Liver (tissue), 3 donors: ENCODE data around the gene HOXD11.

ENCODE experiments used
- ATF3 ChIP-seq: IDR thresholded peaks from 2 replicates; pipeline ENCODE4 v1.6.1; 2016; ENCODE audit warnings: antibody characterized with exemption
- EGR1 ChIP-seq, 2 donors: IDR thresholded peaks; 2 replicates each; pipeline ENCODE4 v1.6.1; 2016 to 2018; ENCODE audit warnings: antibody characterized with exemption in 2 of 2, low read depth in 2 of 2
- GABPA ChIP-seq, 2 donors: IDR thresholded peaks in 1 of 2; conservative IDR thresholded peaks in 1 of 2; 2 replicates each; pipeline ENCODE4 v1.6.1; 2016; ENCODE audit warnings: antibody characterized with exemption in 2 of 2, mild to moderate bottlenecking in 1 of 2, moderate library complexity in 1 of 2
- HNF4G ChIP-seq: IDR thresholded peaks from 2 replicates; pipeline ENCODE4 v1.6.1; 2016; ENCODE audit warnings: antibody characterized with exemption
- RAD21 ChIP-seq, 2 donors: IDR thresholded peaks; 2 replicates each; pipeline ENCODE4 v1.6.1; 2016; ENCODE audit warnings: antibody characterized with exemption in 2 of 2, mild to moderate bottlenecking in 2 of 2
- RXRA ChIP-seq, 2 donors: IDR thresholded peaks; 2 replicates each; pipeline ENCODE4 v1.6.1; 2017 to 2018; ENCODE audit warnings: antibody characterized with exemption in 2 of 2, mild to moderate bottlenecking in 1 of 2
- SP1 ChIP-seq: IDR thresholded peaks from 2 replicates; pipeline ENCODE4 v1.6.1; 2018; ENCODE audit warnings: antibody characterized with exemption, mild to moderate bottlenecking
- YY1 ChIP-seq: IDR thresholded peaks from 2 replicates; pipeline ENCODE4 v1.6.1; 2016; ENCODE audit warnings: antibody characterized with exemption, mild to moderate bottlenecking
- TF ChIP-seq, protein P1 (sequence below): fragments of 150-350 bp; IDR thresholded peaks from 2 replicates; pipeline ENCODE4 v1.5.1; 2017; ENCODE audit warnings: improper control_type of control experiment, low read depth, low read length; ENCODE audit not compliant: missing input control
- TF ChIP-seq, protein P2 (sequence below): IDR thresholded peaks from 2 replicates; pipeline ENCODE4 v1.6.1; 2016; ENCODE audit warnings: antibody characterized with exemption
- TF ChIP-seq, protein P3 (sequence below): IDR thresholded peaks from 2 replicates; pipeline ENCODE4 v1.6.1; 2016; ENCODE audit warnings: antibody characterized with exemption, mild to moderate bottlenecking
- donor health status: healthy.
- donor health status: healthy.

DNA sequence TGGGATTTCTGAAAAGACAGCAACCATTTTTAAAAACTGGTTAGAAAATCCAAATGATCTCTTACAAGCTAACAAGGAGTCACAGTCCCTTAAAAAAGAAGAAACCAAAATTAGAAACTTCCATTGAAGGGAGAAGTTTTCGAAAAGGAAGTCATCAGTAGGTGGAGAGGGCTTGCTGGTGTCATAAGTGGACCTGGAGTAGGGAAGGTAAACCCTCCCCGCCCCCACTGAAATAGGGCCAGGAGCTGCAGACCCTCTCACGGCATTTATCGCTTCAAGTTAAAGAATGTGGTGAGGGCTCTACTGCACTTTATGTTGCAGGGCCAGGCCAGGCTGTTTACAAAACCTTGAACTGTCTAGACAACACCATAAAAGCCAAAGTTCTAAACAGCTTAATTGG is 2.9 kb downstream of the HOXD11 start:
- TF ChIP-seq, protein P1, sequence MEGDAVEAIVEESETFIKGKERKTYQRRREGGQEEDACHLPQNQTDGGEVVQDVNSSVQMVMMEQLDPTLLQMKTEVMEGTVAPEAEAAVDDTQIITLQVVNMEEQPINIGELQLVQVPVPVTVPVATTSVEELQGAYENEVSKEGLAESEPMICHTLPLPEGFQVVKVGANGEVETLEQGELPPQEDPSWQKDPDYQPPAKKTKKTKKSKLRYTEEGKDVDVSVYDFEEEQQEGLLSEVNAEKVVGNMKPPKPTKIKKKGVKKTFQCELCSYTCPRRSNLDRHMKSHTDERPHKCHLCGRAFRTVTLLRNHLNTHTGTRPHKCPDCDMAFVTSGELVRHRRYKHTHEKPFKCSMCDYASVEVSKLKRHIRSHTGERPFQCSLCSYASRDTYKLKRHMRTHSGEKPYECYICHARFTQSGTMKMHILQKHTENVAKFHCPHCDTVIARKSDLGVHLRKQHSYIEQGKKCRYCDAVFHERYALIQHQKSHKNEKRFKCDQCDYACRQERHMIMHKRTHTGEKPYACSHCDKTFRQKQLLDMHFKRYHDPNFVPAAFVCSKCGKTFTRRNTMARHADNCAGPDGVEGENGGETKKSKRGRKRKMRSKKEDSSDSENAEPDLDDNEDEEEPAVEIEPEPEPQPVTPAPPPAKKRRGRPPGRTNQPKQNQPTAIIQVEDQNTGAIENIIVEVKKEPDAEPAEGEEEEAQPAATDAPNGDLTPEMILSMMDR: no peak
- TF ChIP-seq YY1 (no peak), EGR1 (IDR thresholded peaks at IDR 0.05; ENCODE audit: low read depth in 2 of 2) (no peak), GABPA (IDR thresholded peaks at IDR 0.05 in 1 of 2, conservative IDR thresholded peaks at IDR 0.05 in 1 of 2) (no peak), RAD21 (IDR thresholded peaks at IDR 0.05) (no peak), SP1 (no peak), RXRA (IDR thresholded peaks at IDR 0.05) (no peak), HNF4G (no peak), ATF3 (no peak)
- TF ChIP-seq, protein P2, sequence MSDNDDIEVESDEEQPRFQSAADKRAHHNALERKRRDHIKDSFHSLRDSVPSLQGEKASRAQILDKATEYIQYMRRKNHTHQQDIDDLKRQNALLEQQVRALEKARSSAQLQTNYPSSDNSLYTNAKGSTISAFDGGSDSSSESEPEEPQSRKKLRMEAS: no peak
- TF ChIP-seq, protein P3, sequence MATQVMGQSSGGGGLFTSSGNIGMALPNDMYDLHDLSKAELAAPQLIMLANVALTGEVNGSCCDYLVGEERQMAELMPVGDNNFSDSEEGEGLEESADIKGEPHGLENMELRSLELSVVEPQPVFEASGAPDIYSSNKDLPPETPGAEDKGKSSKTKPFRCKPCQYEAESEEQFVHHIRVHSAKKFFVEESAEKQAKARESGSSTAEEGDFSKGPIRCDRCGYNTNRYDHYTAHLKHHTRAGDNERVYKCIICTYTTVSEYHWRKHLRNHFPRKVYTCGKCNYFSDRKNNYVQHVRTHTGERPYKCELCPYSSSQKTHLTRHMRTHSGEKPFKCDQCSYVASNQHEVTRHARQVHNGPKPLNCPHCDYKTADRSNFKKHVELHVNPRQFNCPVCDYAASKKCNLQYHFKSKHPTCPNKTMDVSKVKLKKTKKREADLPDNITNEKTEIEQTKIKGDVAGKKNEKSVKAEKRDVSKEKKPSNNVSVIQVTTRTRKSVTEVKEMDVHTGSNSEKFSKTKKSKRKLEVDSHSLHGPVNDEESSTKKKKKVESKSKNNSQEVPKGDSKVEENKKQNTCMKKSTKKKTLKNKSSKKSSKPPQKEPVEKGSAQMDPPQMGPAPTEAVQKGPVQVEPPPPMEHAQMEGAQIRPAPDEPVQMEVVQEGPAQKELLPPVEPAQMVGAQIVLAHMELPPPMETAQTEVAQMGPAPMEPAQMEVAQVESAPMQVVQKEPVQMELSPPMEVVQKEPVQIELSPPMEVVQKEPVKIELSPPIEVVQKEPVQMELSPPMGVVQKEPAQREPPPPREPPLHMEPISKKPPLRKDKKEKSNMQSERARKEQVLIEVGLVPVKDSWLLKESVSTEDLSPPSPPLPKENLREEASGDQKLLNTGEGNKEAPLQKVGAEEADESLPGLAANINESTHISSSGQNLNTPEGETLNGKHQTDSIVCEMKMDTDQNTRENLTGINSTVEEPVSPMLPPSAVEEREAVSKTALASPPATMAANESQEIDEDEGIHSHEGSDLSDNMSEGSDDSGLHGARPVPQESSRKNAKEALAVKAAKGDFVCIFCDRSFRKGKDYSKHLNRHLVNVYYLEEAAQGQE: no peak
